Neural progenitor cell (in vitro differentiated cells): ENCODE data around the gene UFSP2. TPM values are rescaled to one million over a fixed set of nuclear protein-coding genes. Genes with fewer than 3 reads are reported as not detected.

Experiments used
- DNase-seq: peaks from one replicate; pipeline ENCODE4 v3.0.0-alpha.2; 2016; ENCODE audit warnings: low spot score
- H2AFZ ChIP-seq: fragments of 200-600 bp; sonication (generic); replicated peaks from 2 replicates; pipeline ENCODE4 v1.6.1; 2016; ENCODE audit warnings: antibody characterized with exemption
- H3F3A ChIP-seq: fragments of 200-600 bp; sonication (generic); 2 replicates; pipeline ENCODE4 v1.6.1; 2016; ENCODE audit warnings: antibody characterized with exemption, low read depth
- H3K27ac ChIP-seq: fragments of 200-600 bp; sonication (generic); 2 replicates; pipeline ENCODE4 v1.5.1; 2016; ENCODE audit warnings: mild to moderate bottlenecking
- H3K27me3 ChIP-seq: fragments of 200-600 bp; sonication (generic); 2 replicates; pipeline ENCODE4 v1.6.1; 2016; ENCODE audit warnings: mild to moderate bottlenecking, moderate library complexity
- H3K36me3 ChIP-seq: fragments of 200-600 bp; sonication (generic); 2 replicates; pipeline ENCODE4 v1.5.1; 2016
- H3K4me1 ChIP-seq: fragments of 200-600 bp; sonication (generic); 2 replicates; pipeline ENCODE4 v1.6.1; 2016; ENCODE audit warnings: mixed run types
- H3K4me2 ChIP-seq: fragments of 200-600 bp; sonication (generic); 2 replicates; pipeline ENCODE4 v1.6.1; 2016
- H3K4me3 ChIP-seq: fragments of 200-600 bp; sonication (generic); 2 replicates; pipeline ENCODE4 v1.5.1; 2016
- H3K79me2 ChIP-seq: fragments of 200-600 bp; sonication (generic); 2 replicates; pipeline ENCODE4 v1.6.1; 2016; ENCODE audit warnings: low read depth
- H3K9ac ChIP-seq: fragments of 200-600 bp; sonication (generic); 2 replicates; pipeline ENCODE4 v1.6.1; 2016
- H3K9me3 ChIP-seq: fragments of 200-600 bp; sonication (generic); 2 replicates; pipeline ENCODE4 v1.5.1; 2016; ENCODE audit warnings: low read depth
- H4K20me1 ChIP-seq: fragments of 200-600 bp; sonication (generic); 2 replicates; pipeline ENCODE4 v1.6.1; 2016; ENCODE audit warnings: low read depth
- H3K27ac Mint-ChIP-seq: 3 replicates; pipeline ENCODE4 v1.8.0; 2021; ENCODE audit warnings: mixed read lengths
- H3K27me3 Mint-ChIP-seq: 2 replicates; pipeline ENCODE4 v1.8.0; 2022; ENCODE audit warnings: low read depth, mild to moderate bottlenecking, inconsistent platforms, moderate library complexity, mixed read lengths; ENCODE audit not compliant: insufficient read depth
- H3K36me3 Mint-ChIP-seq: 3 replicates; pipeline ENCODE4 v1.8.0; 2021; ENCODE audit warnings: mixed read lengths
- H3K4me1 Mint-ChIP-seq: 3 replicates; pipeline ENCODE4 v1.8.0; 2021; ENCODE audit warnings: mixed read lengths
- H3K4me3 Mint-ChIP-seq: 3 replicates; pipeline ENCODE4 v1.8.0; 2021; ENCODE audit warnings: mild to moderate bottlenecking, moderate library complexity, mixed read lengths
- H3K9me3 Mint-ChIP-seq: 3 replicates; pipeline ENCODE4 v1.8.0; 2020; ENCODE audit warnings: mixed read lengths
- CTCF ChIP-seq: fragments of 200-600 bp; sonication (generic); IDR thresholded peaks from 2 replicates; pipeline ENCODE4 v1.5.1; 2017; ENCODE audit warnings: antibody characterized with exemption, mild to moderate bottlenecking
- EZH2 ChIP-seq: fragments of 200-600 bp; sonication (generic); IDR thresholded peaks from 2 replicates; pipeline ENCODE4 v1.6.1; 2017; ENCODE audit warnings: antibody characterized with exemption, mild to moderate bottlenecking, moderate library complexity
- EZH2phosphoT487 ChIP-seq: fragments of 200-600 bp; sonication (generic); IDR thresholded peaks from 2 replicates; pipeline ENCODE4 v1.6.1; 2017; ENCODE audit warnings: antibody characterized with exemption
- total RNA-seq: library from RNA; depleted of rRNA; stranded (reverse); fragments of >200 nt; gene quantifications from 2 replicates; pipeline ENCODE4 v1.2.3, GENCODE V29; 2015; ENCODE audit warnings: low replicate concordance

Gene UFSP2
- total RNA-seq, 1 donor from 2014 or later: 56.9 TPM

- no peak overlapping the region for H3K9ac ChIP-seq
Observed at GRCh38 chr4:185358959-185359358, 66.8 kb downstream of the UFSP2 start.

GRCh38 chr4:185358514-185358913, 67.2 kb downstream of the UFSP2 start:
- Histone ChIP-seq H3K27ac (no peak overlapping the region), H3K9ac (no peak overlapping the region), H3K4me3 (no peak overlapping the region), H3K27me3 (no peaks in the 10 kb centered on the region), H3K4me1 (no peaks in the 10 kb centered on the region), H3F3A (no peaks in the 10 kb centered on the region), H3K79me2 (no peaks in the 10 kb centered on the region), H2AFZ (no peak overlapping the region), H3K9me3 (no peaks in the 10 kb centered on the region), H3K36me3 (no peaks in the 10 kb centered on the region), H3K4me2 (no peak overlapping the region), H4K20me1 (no peaks in the 10 kb centered on the region)
- Mint-ChIP-seq H3K36me3 (peaks cover 22% of the 10 kb centered on the region), H3K4me3 (no peak overlapping the region), H3K27me3 (peaks cover 2% of the 10 kb centered on the region), H3K4me1 (peaks cover 8% of the 10 kb centered on the region), H3K27ac (peak overlapping the region; percentile 49), H3K9me3 (no peaks in the 10 kb centered on the region)
- DNase-seq: no peak
- no peak for TF ChIP-seq CTCF
- TF ChIP-seq EZH2: no peak
- no peak for TF ChIP-seq EZH2phosphoT487

More at GRCh38 chr4:185358959-185359358, 66.8 kb downstream of the UFSP2 start:
- Histone ChIP-seq H3K4me1 (no peaks in the 10 kb centered on the region), H3K4me3 (no peak overlapping the region), H3K27me3 (no peaks in the 10 kb centered on the region), H2AFZ (no peak overlapping the region), H3K79me2 (no peaks in the 10 kb centered on the region), H3K9me3 (no peaks in the 10 kb centered on the region), H3K4me2 (no peak overlapping the region), H3K27ac (no peak overlapping the region), H3K36me3 (no peaks in the 10 kb centered on the region), H4K20me1 (no peaks in the 10 kb centered on the region), H3F3A (no peaks in the 10 kb centered on the region)
- H3K4me1 Mint-ChIP-seq: peaks cover 8% of the 10 kb centered on the region
- TF ChIP-seq CTCF (no peak), EZH2phosphoT487 (no peak), EZH2 (no peak)
- no peak for DNase-seq
- H3K4me3 Mint-ChIP-seq: no peak overlapping the region
- H3K36me3 Mint-ChIP-seq: peaks cover 21% of the 10 kb centered on the region
- H3K9me3 Mint-ChIP-seq: no peaks in the 10 kb centered on the region
- H3K27ac Mint-ChIP-seq: no peak overlapping the region
- peaks cover 2% of the 10 kb centered on the region for H3K27me3 Mint-ChIP-seq

GRCh38 chr4:185357733-185358440, 67.9 kb downstream of the UFSP2 start:
- Histone ChIP-seq H2AFZ (no peak overlapping the region), H3K4me3 (no peak overlapping the region), H3K4me2 (no peak overlapping the region), H3K9ac (no peak overlapping the region), H3K9me3 (no peaks in the 10 kb centered on the region), H3K27me3 (no peaks in the 10 kb centered on the region), H4K20me1 (no peaks in the 10 kb centered on the region), H3K79me2 (no peaks in the 10 kb centered on the region), H3K36me3 (no peaks in the 10 kb centered on the region), H3F3A (no peaks in the 10 kb centered on the region), H3K4me1 (no peaks in the 10 kb centered on the region), H3K27ac (no peak overlapping the region)
- no peak for TF ChIP-seq CTCF
- TF ChIP-seq EZH2phosphoT487: no peak
- TF ChIP-seq EZH2: no peak
- Mint-ChIP-seq H3K27ac (no peak overlapping the region), H3K4me3 (no peak overlapping the region), H3K9me3 (no peaks in the 10 kb centered on the region), H3K4me1 (peaks cover 8% of the 10 kb centered on the region), H3K27me3 (peaks cover 2% of the 10 kb centered on the region), H3K36me3 (peaks cover 25% of the 10 kb centered on the region)
- no peak for DNase-seq
